ENCODE measurements around the gene EVX1. TPM values are rescaled to one million over a fixed set of nuclear protein-coding genes. Genes with fewer than 3 reads are reported as not detected.

The EVX1 gene
- polyA plus RNA-seq, 1 donor = not detected

- WGBS (ENCODE audit: insufficient coverage, low lambda C conversion rate) = no CpG with 5 or more reads among the region's 99 CpGs
- peak within 1 kb of the TSS; percentile 8 for H3K4me3 ChIP-seq (ENCODE audit: low read length)
- DNase-seq = no peak
- H3K4me1 ChIP-seq (ENCODE audit: control insufficient read depth, insufficient read depth, low read length) = peaks cover 17% of the 10 kb centered on the region
- H3K36me3 ChIP-seq (ENCODE audit: control insufficient read depth, insufficient read depth, low read length) = no peaks in the 10 kb centered on the region
- peaks cover 12% of the 10 kb centered on the region for H3K9me3 ChIP-seq (ENCODE audit: control insufficient read depth, low read depth, low read length)
- no peak within 1 kb of the TSS for H3K27ac ChIP-seq (ENCODE audit: low read length)
- H3K27me3 ChIP-seq (ENCODE audit: control insufficient read depth, insufficient read depth, low read length) = peaks cover 88% of the 10 kb centered on the region
Measured at GRCh38 chr7:27199849-27200760, 42.5 kb upstream of the EVX1 start, which contains the start of gene HOXA13. Gene HOXA13 (minus strand): TSS chr7:27200091. CDS start chr7:27200077, 14 bp downstream.

- Histone ChIP-seq H3K36me3 (ENCODE audit: control insufficient read depth, insufficient read depth, low read length) (no peaks in the 10 kb centered on the region), H3K9me3 (ENCODE audit: control insufficient read depth, low read depth, low read length) (peaks cover 15% of the 10 kb centered on the region), H3K4me3 (ENCODE audit: low read length) (no peak overlapping the region), H3K27me3 (ENCODE audit: control insufficient read depth, insufficient read depth, low read length) (peaks cover 89% of the 10 kb centered on the region), H3K27ac (ENCODE audit: low read length) (no peak overlapping the region), H3K4me1 (ENCODE audit: control insufficient read depth, insufficient read depth, low read length) (peaks cover 20% of the 10 kb centered on the region)
- DNase-seq = no peak
- WGBS (ENCODE audit: insufficient coverage, low lambda C conversion rate) = no CpG with 5 or more reads among the region's 14 CpGs
Measured at GRCh38 chr7:27200761-27201579, 41.6 kb upstream of the EVX1 start.

GRCh38 chr7:27201580-27202017 is 41.0 kb upstream of the EVX1 start:
- Histone ChIP-seq H3K27ac (ENCODE audit: low read length) (no peak overlapping the region), H3K9me3 (ENCODE audit: control insufficient read depth, low read depth, low read length) (peaks cover 15% of the 10 kb centered on the region), H3K36me3 (ENCODE audit: control insufficient read depth, insufficient read depth, low read length) (no peaks in the 10 kb centered on the region), H3K4me3 (ENCODE audit: low read length) (no peak overlapping the region), H3K27me3 (ENCODE audit: control insufficient read depth, insufficient read depth, low read length) (peaks cover 91% of the 10 kb centered on the region), H3K4me1 (ENCODE audit: control insufficient read depth, insufficient read depth, low read length) (peaks cover 20% of the 10 kb centered on the region)
- WGBS (ENCODE audit: insufficient coverage, low lambda C conversion rate) = 20% methylated on average over 1 of the region's 4 CpGs
- no peak for DNase-seq

- no peak overlapping the region for H3K27ac ChIP-seq (ENCODE audit: low read length)
- peaks cover 15% of the 10 kb centered on the region for H3K9me3 ChIP-seq (ENCODE audit: control insufficient read depth, low read depth, low read length)
- no peaks in the 10 kb centered on the region for H3K36me3 ChIP-seq (ENCODE audit: control insufficient read depth, insufficient read depth, low read length)
- DNase-seq = no peak
- H3K4me1 ChIP-seq (ENCODE audit: control insufficient read depth, insufficient read depth, low read length) = peaks cover 20% of the 10 kb centered on the region
- no peak overlapping the region for H3K4me3 ChIP-seq (ENCODE audit: low read length)
- no CpG with 5 or more reads among the region's 30 CpGs for whole genome bisulfite sequencing (ENCODE audit: insufficient coverage, low lambda C conversion rate)
- peaks cover 95% of the 10 kb centered on the region for H3K27me3 ChIP-seq (ENCODE audit: control insufficient read depth, insufficient read depth, low read length)
Measured at GRCh38 chr7:27202018-27202861, 40.4 kb upstream of the EVX1 start.

GRCh38 chr7:27202862-27203134 is 39.8 kb upstream of the EVX1 start:
- no CpG with 5 or more reads among the region's 3 CpGs for whole genome bisulfite sequencing (ENCODE audit: insufficient coverage, low lambda C conversion rate)
- no peak overlapping the region for H3K4me3 ChIP-seq (ENCODE audit: low read length)
- H3K4me1 ChIP-seq (ENCODE audit: control insufficient read depth, insufficient read depth, low read length) = peaks cover 20% of the 10 kb centered on the region
- H3K36me3 ChIP-seq (ENCODE audit: control insufficient read depth, insufficient read depth, low read length) = no peaks in the 10 kb centered on the region
- DNase-seq = no peak
- peaks cover 15% of the 10 kb centered on the region for H3K9me3 ChIP-seq (ENCODE audit: control insufficient read depth, low read depth, low read length)
- peaks cover 94% of the 10 kb centered on the region for H3K27me3 ChIP-seq (ENCODE audit: control insufficient read depth, insufficient read depth, low read length)
- H3K27ac ChIP-seq (ENCODE audit: low read length) = no peak overlapping the region

- WGBS (ENCODE audit: insufficient coverage, low lambda C conversion rate) = no CpG with 5 or more reads among the region's 10 CpGs
Measured at GRCh38 chr7:27203365-27203953, 39.1 kb upstream of the EVX1 start.

GRCh38 chr7:27203964-27204594 is 38.5 kb upstream of the EVX1 start:
- Histone ChIP-seq H3K36me3 (ENCODE audit: control insufficient read depth, insufficient read depth, low read length) (no peaks in the 10 kb centered on the region), H3K27ac (ENCODE audit: low read length) (no peak overlapping the region), H3K9me3 (ENCODE audit: control insufficient read depth, low read depth, low read length) (peaks cover 11% of the 10 kb centered on the region), H3K27me3 (ENCODE audit: control insufficient read depth, insufficient read depth, low read length) (peaks cover 94% of the 10 kb centered on the region), H3K4me1 (ENCODE audit: control insufficient read depth, insufficient read depth, low read length) (peaks cover 20% of the 10 kb centered on the region), H3K4me3 (ENCODE audit: low read length) (no peak overlapping the region)
- no peak for DNase-seq
- WGBS (ENCODE audit: insufficient coverage, low lambda C conversion rate) = no CpG with 5 or more reads among the region's 4 CpGs

More at GRCh38 chr7:27203365-27203953, 39.1 kb upstream of the EVX1 start:
- DNase-seq = no peak
- Histone ChIP-seq H3K36me3 (ENCODE audit: control insufficient read depth, insufficient read depth, low read length) (no peaks in the 10 kb centered on the region), H3K9me3 (ENCODE audit: control insufficient read depth, low read depth, low read length) (peaks cover 15% of the 10 kb centered on the region), H3K27me3 (ENCODE audit: control insufficient read depth, insufficient read depth, low read length) (peaks cover 94% of the 10 kb centered on the region), H3K27ac (ENCODE audit: low read length) (no peak overlapping the region), H3K4me1 (ENCODE audit: control insufficient read depth, insufficient read depth, low read length) (peaks cover 20% of the 10 kb centered on the region), H3K4me3 (ENCODE audit: low read length) (no peak overlapping the region)

GRCh38 chr7:27204851-27205322 is 37.7 kb upstream of the EVX1 start:
- Histone ChIP-seq H3K27me3 (ENCODE audit: control insufficient read depth, insufficient read depth, low read length) (peaks cover 98% of the 10 kb centered on the region), H3K4me3 (ENCODE audit: low read length) (no peak overlapping the region), H3K4me1 (ENCODE audit: control insufficient read depth, insufficient read depth, low read length) (peaks cover 27% of the 10 kb centered on the region), H3K9me3 (ENCODE audit: control insufficient read depth, low read depth, low read length) (peaks cover 10% of the 10 kb centered on the region), H3K27ac (ENCODE audit: low read length) (no peak overlapping the region), H3K36me3 (ENCODE audit: control insufficient read depth, insufficient read depth, low read length) (no peaks in the 10 kb centered on the region)
- no CpG with 5 or more reads among the region's 41 CpGs for WGBS (ENCODE audit: insufficient coverage, low lambda C conversion rate)
- peak in 1 of 2 donors; percentile 30 for DNase-seq
